VCaP (cell line): ENCODE data around the gene ZC3HAV1.
A peak's percentile ranks its signal among the peaks of the same experiment; 100 is the strongest.

ENCODE experiments used
- H3K27ac ChIP-seq: fragments of 450-650 bp; 2 replicates; pipeline ENCODE4 v1.5.1; 2017
- TF ChIP-seq, protein P1 (sequence below): fragments of 450-650 bp; conservative IDR thresholded peaks from 2 replicates; pipeline ENCODE4 v1.5.1; 2017; ENCODE audit warnings: mild to moderate bottlenecking, moderate library complexity

The ZC3HAV1 gene

DNA sequence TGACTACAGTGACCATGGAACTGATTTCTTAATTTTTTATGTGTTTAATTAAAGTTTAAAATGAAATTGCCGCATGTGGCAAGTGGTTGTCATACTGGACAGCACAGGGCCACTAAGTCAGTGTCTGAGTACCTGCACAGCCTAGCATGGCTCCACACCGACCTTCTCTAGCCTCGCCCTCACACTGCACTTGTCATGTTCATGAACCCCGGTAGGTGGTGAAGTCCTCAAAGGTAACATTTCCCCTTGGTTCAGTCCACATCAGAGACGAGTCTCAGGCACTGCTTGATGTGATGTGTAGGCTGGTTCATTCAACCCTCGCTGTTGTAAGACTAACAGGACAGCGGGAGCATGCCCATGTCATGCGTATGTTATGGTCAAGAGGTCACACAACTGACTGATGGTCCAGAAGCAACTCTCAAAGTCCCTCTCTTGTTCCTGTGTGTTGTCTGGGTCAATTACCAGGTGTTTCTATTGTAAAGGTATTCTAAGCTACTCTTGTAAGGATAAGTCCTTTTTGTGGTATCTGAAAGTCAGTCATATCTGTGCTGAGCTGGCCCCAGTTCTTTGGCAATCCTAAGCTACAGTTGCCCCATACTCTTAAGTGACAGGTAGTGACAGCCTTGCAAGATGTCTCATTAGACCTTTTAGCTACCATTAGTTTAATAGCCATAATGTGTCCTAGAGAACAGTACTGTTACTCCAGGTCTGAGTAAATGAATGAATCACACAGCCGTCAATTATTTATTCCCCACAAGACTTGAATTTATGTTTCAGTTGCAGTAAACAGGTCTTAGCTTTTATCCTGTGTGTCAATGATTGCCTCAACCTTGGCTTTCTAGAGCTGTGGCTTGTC, 40.7 kb downstream of the ZC3HAV1 start:
- no peak overlapping the region for H3K27ac ChIP-seq
- TF ChIP-seq, protein P1, sequence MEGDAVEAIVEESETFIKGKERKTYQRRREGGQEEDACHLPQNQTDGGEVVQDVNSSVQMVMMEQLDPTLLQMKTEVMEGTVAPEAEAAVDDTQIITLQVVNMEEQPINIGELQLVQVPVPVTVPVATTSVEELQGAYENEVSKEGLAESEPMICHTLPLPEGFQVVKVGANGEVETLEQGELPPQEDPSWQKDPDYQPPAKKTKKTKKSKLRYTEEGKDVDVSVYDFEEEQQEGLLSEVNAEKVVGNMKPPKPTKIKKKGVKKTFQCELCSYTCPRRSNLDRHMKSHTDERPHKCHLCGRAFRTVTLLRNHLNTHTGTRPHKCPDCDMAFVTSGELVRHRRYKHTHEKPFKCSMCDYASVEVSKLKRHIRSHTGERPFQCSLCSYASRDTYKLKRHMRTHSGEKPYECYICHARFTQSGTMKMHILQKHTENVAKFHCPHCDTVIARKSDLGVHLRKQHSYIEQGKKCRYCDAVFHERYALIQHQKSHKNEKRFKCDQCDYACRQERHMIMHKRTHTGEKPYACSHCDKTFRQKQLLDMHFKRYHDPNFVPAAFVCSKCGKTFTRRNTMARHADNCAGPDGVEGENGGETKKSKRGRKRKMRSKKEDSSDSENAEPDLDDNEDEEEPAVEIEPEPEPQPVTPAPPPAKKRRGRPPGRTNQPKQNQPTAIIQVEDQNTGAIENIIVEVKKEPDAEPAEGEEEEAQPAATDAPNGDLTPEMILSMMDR, result no peak

DNA sequence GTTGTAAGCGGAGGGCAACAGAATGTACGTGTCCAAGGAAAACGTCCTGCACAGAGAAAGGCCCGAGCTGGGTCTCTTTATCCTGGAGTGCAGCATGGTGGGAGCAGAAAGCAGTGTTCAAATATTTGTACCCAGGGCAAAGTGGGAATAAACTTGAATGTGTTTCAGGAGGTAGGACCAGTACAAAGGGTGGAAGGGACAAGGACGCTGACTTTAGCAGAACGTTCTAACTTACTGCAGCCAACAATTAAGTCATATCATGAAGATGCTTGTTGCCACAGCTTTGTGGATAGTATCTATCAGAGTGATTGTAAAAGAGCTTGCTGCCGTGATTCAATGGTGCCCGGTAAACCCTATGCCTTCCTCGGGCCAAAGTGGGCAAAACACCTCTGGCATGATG, 43.2 kb downstream of the ZC3HAV1 start:
- TF ChIP-seq, protein P1, result no peak
- H3K27ac ChIP-seq, result peak overlapping the region; percentile 63

DNA sequence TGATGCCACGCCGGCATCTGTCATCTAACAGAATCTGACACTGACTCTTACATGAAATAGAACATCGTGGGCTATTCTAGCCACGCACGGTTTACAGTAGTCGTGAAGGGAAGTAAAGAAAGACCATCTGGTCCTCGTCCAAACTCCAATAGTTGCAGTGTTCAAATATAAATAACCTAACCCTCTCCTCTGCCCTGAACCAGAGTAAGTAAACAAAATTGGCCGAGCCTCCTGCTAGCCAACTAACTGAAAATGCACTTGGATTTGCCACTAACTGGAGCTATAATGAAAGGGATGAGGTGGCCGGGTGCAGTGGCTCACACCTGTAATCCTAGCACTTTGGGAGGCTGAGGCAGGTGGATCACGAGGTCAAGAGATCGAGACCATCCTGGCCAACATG, 44.2 kb downstream of the ZC3HAV1 start:
- peak overlapping the region; percentile 63 for H3K27ac ChIP-seq
- TF ChIP-seq, protein P1, result no peak

DNA sequence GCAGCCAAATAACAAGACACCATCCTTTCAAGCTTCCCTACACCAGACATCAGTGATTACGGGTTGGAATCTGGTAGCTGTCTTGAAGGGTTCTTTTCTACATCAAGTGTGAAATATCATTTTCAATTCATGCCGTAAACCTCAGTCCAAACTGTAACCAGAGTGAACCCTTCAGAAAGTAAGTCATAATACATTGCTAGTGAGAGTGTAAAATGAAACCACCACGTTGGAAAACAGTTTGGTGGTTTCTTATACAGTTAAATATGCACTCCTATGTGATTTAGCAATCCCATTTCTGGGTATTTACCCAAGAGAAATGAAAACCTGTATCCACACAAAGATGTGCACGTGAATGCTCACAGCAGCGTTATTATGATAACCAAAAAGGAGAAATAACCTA, 48.1 kb downstream of the ZC3HAV1 start:
- H3K27ac ChIP-seq, result no peak overlapping the region
- TF ChIP-seq, protein P1, result no peak

DNA sequence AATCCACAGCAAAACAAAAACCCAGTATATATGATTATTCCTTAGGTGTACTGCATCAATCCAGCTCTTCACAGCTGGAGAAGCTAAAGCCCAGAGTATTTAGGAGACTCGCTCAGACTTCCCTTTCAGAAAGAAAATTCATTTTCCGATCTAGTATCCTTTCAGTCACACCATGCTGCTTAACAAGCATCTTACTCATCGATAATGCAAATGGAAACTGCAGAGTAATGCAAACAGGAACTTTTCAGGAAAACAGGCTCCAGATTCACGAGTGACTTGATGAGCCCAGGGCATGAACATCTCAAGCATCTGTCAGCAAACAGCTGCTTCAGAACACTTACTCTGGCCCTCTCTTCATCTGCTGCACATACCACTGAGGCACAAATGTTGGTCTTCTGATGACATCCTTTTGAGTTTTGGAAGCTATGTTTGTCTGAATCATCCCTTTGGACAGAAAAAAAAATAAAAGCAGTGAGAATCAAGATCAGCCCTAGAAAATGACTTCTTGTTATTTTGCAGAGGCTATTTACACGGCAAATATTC, 48.8 kb downstream of the ZC3HAV1 start:
- no peak overlapping the region for H3K27ac ChIP-seq
- TF ChIP-seq, protein P1, result no peak

DNA sequence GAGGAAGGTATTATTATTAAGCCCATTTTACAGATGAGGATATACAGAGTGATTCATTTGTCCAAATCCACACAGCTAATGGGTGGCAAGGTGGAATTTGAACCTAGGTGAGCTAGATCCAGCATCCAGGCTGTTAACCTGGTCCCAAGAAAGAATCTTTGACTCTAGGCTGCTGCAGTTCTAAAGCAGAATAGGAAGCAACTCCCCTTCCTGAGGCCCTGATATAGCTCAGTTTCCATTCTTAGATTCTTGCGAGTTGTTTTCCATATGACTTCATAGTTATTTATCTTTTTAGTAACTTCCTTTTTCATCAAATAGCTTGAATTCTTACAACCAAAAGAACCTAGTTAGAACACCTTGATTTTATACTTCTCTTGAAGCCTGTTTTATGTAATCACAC, 49.6 kb downstream of the ZC3HAV1 start:
- TF ChIP-seq, protein P1, result no peak
- H3K27ac ChIP-seq, result no peak overlapping the region

DNA sequence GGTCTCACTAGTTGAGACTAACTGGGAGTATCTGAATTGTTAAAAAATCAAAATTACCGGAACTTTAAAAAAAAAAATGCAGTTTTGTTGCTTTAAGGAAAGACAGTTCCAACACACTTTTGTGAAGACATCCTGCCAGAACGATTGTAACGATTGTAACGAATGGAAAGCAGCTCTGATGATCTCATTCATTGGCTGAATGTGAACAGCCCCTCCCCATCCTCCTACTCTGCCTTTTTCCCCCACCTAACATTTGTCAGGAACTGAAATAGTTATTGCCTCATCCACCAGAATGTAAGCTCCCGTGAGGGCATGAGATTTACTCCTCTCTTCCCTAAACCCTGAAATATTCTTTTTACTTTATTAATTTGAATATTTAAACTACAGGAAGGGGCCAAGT, 50.6 kb downstream of the ZC3HAV1 start:
- TF ChIP-seq, protein P1, result no peak
- no peak overlapping the region for H3K27ac ChIP-seq
